Vagina (tissue), 2 donors: ENCODE results near the gene DTHD1. TPM values are rescaled to one million over a fixed set of nuclear protein-coding genes. Genes with fewer than 3 reads are reported as not detected.

Experiments used
- DNase-seq, 2 donors: peaks; one replicate each; pipeline ENCODE4 v3.0.0-alpha.2; 2017; ENCODE audit errors: extremely low spot score in 2 of 2
- H3K27ac ChIP-seq: fragments of 200-600 bp; sonication (generic); one replicate; pipeline ENCODE4 v1.5.1; 2019
- H3K27me3 ChIP-seq: fragments of 200-600 bp; sonication (generic); one replicate; pipeline ENCODE4 v1.5.1; 2019
- H3K36me3 ChIP-seq, 2 donors: fragments of 200-600 bp; sonication (generic); one replicate each; pipeline ENCODE4 v1.5.1; 2017 to 2019
- H3K4me1 ChIP-seq: fragments of 200-600 bp; sonication (generic); one replicate; pipeline ENCODE4 v1.5.1; 2019
- H3K4me3 ChIP-seq, 2 donors: fragments of 200-600 bp; sonication (generic); 1 replicate in 1 of 2; 2 replicates in 1 of 2; pipeline ENCODE4 v1.5.1; 2016 to 2019
- H3K9me3 ChIP-seq: fragments of 200-600 bp; sonication (generic); one replicate; pipeline ENCODE4 v1.5.1; 2019
- POLR2A ChIP-seq, 2 donors: fragments of 450-650 bp; IDR thresholded peaks; one replicate each; pipeline ENCODE4 v1.6.1; 2017; ENCODE audit warnings: antibody characterized with exemption in 2 of 2, mild to moderate bottlenecking in 2 of 2, moderate library complexity in 2 of 2
- POLR2AphosphoS5 ChIP-seq, 2 donors: sonication (generic); formaldehyde crosslinking; IDR thresholded peaks; one replicate each; pipeline ENCODE4 v1.9.0; 2017; ENCODE audit warnings: antibody characterized with exemption in 2 of 2, mild to moderate bottlenecking in 2 of 2, low read depth in 1 of 2; ENCODE audit not compliant: insufficient read depth in 1 of 2
- intact Hi-C: fragments of 100-400 bp; cut with DNase I; formaldehyde crosslinking; loops from one replicate; pipeline ENCODE4 v1.15.1; 2023
- total RNA-seq: library from RNA; depleted of rRNA; stranded (reverse); fragments of >200 nt; gene quantifications from one replicate; pipeline ENCODE4 v1.2.3, GENCODE V29; 2016
- TF ChIP-seq, protein P1 (sequence below), 3 experiments: fragments of 450-650 bp in 2 of 3; fragments of 200-600 bp in 1 of 3; sonication (generic) in 1 of 3; IDR thresholded peaks; one replicate each; pipeline ENCODE4 v1.5.1; 2017 to 2019; ENCODE audit warnings: antibody characterized with exemption in 3 of 3, mild to moderate bottlenecking in 2 of 3, moderate library complexity in 2 of 3

Gene DTHD1
- total RNA-seq, 1 donor from 2014 or later, result 0.49 TPM

DNA sequence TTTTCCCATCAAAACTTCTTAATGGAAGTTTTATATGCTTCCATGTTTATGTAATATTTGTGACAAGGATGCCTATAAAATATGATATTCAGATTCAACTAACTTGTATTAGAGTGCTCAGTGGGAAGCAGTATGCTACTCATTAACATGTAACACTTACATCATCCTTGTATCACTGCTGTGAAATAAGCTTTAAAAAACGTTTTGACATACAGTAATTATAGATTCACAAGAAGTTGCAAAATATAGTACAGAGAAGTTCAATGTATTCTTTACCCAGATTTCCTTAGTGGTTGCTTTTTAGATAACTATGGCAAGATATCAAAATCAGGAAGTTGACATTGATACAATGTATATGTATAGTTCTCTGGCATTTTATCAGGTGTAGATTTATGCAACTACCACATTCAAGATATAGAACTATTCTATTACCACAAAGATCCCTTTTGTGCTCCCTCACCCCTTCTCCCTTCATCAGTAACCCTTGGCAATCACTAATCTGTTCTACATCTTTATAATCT lies 56.3 kb downstream of the DTHD1 start:
- Histone ChIP-seq H3K9me3 (no peaks in the 10 kb centered on the region), H3K27ac (no peak overlapping the region), H3K4me3 (no peak overlapping the region), H3K4me1 (no peaks in the 10 kb centered on the region), H3K27me3 (no peaks in the 10 kb centered on the region), H3K36me3 (no peaks in the 10 kb centered on the region)
- DNase-seq, result no peak
- intact Hi-C loops, result no loop called here
- TF ChIP-seq POLR2AphosphoS5 (IDR thresholded peaks at IDR 0.05; ENCODE audit: insufficient read depth in 1 of 2, low read depth in 1 of 2), result no peak
- TF ChIP-seq, protein P1, sequence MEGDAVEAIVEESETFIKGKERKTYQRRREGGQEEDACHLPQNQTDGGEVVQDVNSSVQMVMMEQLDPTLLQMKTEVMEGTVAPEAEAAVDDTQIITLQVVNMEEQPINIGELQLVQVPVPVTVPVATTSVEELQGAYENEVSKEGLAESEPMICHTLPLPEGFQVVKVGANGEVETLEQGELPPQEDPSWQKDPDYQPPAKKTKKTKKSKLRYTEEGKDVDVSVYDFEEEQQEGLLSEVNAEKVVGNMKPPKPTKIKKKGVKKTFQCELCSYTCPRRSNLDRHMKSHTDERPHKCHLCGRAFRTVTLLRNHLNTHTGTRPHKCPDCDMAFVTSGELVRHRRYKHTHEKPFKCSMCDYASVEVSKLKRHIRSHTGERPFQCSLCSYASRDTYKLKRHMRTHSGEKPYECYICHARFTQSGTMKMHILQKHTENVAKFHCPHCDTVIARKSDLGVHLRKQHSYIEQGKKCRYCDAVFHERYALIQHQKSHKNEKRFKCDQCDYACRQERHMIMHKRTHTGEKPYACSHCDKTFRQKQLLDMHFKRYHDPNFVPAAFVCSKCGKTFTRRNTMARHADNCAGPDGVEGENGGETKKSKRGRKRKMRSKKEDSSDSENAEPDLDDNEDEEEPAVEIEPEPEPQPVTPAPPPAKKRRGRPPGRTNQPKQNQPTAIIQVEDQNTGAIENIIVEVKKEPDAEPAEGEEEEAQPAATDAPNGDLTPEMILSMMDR (IDR thresholded peaks at IDR 0.05), result no peak
- TF ChIP-seq POLR2A (IDR thresholded peaks at IDR 0.05), result no peak

DNA sequence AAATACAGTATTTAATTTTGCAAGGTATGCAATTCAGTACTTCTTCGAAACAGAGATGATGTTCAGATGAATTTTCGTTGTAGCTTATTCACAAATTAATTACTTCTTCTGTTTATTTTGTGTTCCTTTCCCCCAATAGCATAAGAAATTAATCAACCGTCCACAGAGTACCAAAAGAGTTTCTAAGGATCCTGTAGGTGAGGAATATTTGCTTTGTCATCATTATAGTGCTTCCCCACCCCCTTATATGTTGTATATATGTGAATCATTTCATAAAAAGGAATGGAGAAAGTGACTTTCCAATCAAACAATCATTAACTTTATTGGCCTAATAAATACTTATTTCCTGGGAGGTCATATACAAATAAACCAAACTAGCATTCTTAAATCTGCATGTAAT lies 57.6 kb downstream of the DTHD1 start:
- H3K27me3 ChIP-seq, result no peaks in the 10 kb centered on the region
- DNase-seq, result no peak
- TF ChIP-seq POLR2AphosphoS5 (IDR thresholded peaks at IDR 0.05; ENCODE audit: insufficient read depth in 1 of 2, low read depth in 1 of 2) (no peak), POLR2A (IDR thresholded peaks at IDR 0.05) (no peak)
- TF ChIP-seq, protein P1 (IDR thresholded peaks at IDR 0.05), result no peak
- intact Hi-C loops, result no loop called here
- H3K36me3 ChIP-seq, result no peaks in the 10 kb centered on the region
- H3K4me1 ChIP-seq, result no peaks in the 10 kb centered on the region
- no peaks in the 10 kb centered on the region for H3K9me3 ChIP-seq
- no peak overlapping the region for H3K4me3 ChIP-seq
- no peak overlapping the region for H3K27ac ChIP-seq

DNA sequence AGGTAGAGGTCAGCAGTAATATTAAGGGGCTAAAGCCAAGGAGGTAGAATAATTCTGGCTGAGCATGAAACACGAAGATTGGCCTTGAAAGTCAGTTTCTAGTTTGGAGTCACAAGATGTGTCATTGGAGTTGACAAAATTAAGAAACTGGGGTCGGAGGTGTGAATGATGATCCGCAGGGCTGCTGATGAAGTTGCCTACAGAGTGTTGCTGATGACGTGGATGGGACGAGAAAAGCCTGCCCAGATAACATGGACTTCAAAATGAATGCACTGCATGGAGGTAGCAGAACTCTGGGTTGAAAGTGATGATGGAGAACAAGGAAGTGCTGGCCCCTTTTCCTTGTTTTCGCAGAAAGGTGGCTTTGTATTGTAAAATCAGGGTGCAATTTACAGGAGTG lies 60.5 kb downstream of the DTHD1 start:
- DNase-seq, result no peak
- TF ChIP-seq, protein P1 (IDR thresholded peaks at IDR 0.05), result no peak
- no peak for TF ChIP-seq POLR2A (IDR thresholded peaks at IDR 0.05)
- no peak for TF ChIP-seq POLR2AphosphoS5 (IDR thresholded peaks at IDR 0.05; ENCODE audit: insufficient read depth in 1 of 2, low read depth in 1 of 2)
- Histone ChIP-seq H3K9me3 (no peaks in the 10 kb centered on the region), H3K4me1 (no peaks in the 10 kb centered on the region), H3K36me3 (no peaks in the 10 kb centered on the region), H3K27ac (no peak overlapping the region), H3K4me3 (no peak overlapping the region), H3K27me3 (no peaks in the 10 kb centered on the region)
- intact Hi-C loops, result no loop called here

DNA sequence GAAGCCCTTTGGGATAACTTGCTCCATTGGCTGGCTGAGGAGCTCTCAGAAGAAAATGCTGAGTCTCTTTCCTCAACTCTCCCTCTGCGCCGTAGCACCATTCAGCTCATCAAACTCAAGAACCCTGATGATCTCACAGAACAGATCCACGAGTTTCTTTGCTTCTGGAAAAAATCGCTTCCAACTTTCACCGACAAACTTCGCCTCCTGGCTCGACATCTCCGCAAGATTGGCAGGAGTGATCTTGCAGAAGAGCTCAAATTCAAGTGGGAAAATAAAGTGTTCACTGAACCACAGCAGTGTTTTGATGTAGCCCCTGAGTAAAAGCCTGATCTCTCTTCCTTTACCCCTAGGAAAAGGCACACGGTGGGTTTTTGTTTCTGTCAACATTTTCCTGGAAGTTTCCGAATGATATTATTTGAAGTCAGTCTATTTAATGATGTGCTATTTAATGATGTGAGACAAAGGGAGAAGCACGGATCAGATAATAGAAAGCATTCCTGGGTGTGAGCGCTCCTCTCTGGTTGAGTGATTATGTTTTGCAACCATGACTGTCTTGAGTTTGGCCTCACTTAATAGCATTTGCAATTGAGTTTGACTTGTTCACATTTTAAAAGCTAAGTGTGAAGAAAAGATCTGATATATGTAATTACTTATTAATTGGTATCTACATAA lies 62.2 kb downstream of the DTHD1 start:
- H3K9me3 ChIP-seq, result no peaks in the 10 kb centered on the region
- no peak overlapping the region for H3K27ac ChIP-seq
- intact Hi-C loops, result no loop called here
- TF ChIP-seq, protein P1 (IDR thresholded peaks at IDR 0.05), result no peak
- TF ChIP-seq POLR2A (IDR thresholded peaks at IDR 0.05) (no peak), POLR2AphosphoS5 (IDR thresholded peaks at IDR 0.05; ENCODE audit: insufficient read depth in 1 of 2, low read depth in 1 of 2) (no peak)
- H3K4me1 ChIP-seq, result no peaks in the 10 kb centered on the region
- no peaks in the 10 kb centered on the region for H3K36me3 ChIP-seq
- no peak for DNase-seq
- H3K4me3 ChIP-seq, result no peak overlapping the region
- H3K27me3 ChIP-seq, result no peaks in the 10 kb centered on the region

DNA sequence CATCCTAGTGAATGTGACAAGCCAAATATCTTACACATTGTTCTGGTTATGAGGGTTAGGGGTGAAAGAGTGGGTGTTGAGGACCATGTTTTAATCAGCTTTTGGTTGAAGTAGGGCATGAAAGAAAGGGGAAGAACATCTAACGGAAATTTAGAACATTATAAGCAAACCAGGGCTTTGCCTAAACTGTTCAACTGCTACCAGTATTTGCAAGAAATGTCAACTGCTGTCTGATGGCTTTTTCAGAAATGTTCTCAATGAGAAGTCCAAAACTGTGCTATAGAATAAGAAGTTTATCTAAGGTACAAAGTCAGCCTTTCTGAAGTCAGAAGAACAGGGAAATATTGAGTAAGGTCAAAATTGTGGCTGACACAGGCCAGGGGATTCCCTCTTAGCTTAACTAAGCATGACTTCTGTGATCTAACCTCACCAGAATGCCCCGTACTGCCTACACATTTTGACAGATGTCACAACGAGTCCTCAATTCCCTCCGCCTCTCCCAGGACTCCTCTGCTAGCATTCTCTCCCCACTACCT lies 67.1 kb downstream of the DTHD1 start:
- TF ChIP-seq, protein P1 (IDR thresholded peaks at IDR 0.05), result no peak
- TF ChIP-seq POLR2AphosphoS5 (IDR thresholded peaks at IDR 0.05; ENCODE audit: insufficient read depth in 1 of 2, low read depth in 1 of 2) (no peak), POLR2A (IDR thresholded peaks at IDR 0.05) (no peak)
- Histone ChIP-seq H3K4me1 (no peaks in the 10 kb centered on the region), H3K9me3 (no peaks in the 10 kb centered on the region), H3K27ac (no peak overlapping the region), H3K27me3 (no peaks in the 10 kb centered on the region), H3K36me3 (no peaks in the 10 kb centered on the region), H3K4me3 (no peak overlapping the region)
- intact Hi-C loops, result no loop called here
- no peak for DNase-seq
